H1 (cell line): ENCODE measurements around the gene ITGB5. TPM values are rescaled to one million over a fixed set of nuclear protein-coding genes. Genes with fewer than 3 reads are reported as not detected.

ENCODE experiments used
- CTCF ChIA-PET: fragments of 300-600 bp; sonication (Branson Sonifier 250); formaldehyde crosslinking; loops from one replicate; lab custom pipeline; 2021; ENCODE audit not compliant: partially characterized antibody; lab: Charles Lee
- POLR2A ChIA-PET: fragments of 300-600 bp; sonication (Branson Sonifier 250); formaldehyde crosslinking; loops from one replicate; lab custom pipeline; 2021; ENCODE audit warnings: inconsistent platforms; ENCODE audit not compliant: partially characterized antibody; lab: Charles Lee
- DNase-seq, 2 experiments: peaks; one replicate each; pipeline versions ENCODE4 v3.0.0 to v3.0.0-alpha.2; 2010 to 2022; ENCODE audit warnings: low spot score in 2 of 2, low read depth in 1 of 2, mixed read lengths in 1 of 2
- FAIRE-seq: peaks from 2 replicates; lab custom pipeline; 2011; peaks lifted over from hg19 to GRCh38; lab: Jason Lieb, UNC
- H2AFZ ChIP-seq: 2 replicates; pipeline ENCODE4 v1.8.1; 2012; ENCODE audit warnings: low read length, inconsistent platforms
- H2AK5ac ChIP-seq: 2 replicates; pipeline ENCODE4 v1.6.1; 2013; ENCODE audit warnings: low read depth, low read length
- H2BK120ac ChIP-seq: replicated peaks from 2 replicates; pipeline ENCODE3; 2013; ENCODE audit warnings: low read depth, low read length, inconsistent platforms
- H2BK12ac ChIP-seq: 2 replicates; pipeline ENCODE4 v1.6.1; 2013; ENCODE audit warnings: low read depth, low read length
- H2BK15ac ChIP-seq: 2 replicates; pipeline ENCODE4 v1.6.1; 2013; ENCODE audit warnings: low read length
- H2BK20ac ChIP-seq: 2 replicates; pipeline ENCODE4 v1.6.1; 2013; ENCODE audit warnings: low read length
- H2BK5ac ChIP-seq: 2 replicates; pipeline ENCODE4 v1.6.1; 2013; ENCODE audit warnings: low read depth, low read length
- H3K14ac ChIP-seq: 2 replicates; pipeline ENCODE4 v1.6.1; 2013; ENCODE audit warnings: inconsistent platforms; ENCODE audit not compliant: insufficient read length
- H3K18ac ChIP-seq: 2 replicates; pipeline ENCODE4 v1.6.1; 2013; ENCODE audit warnings: low read length; ENCODE audit errors: extremely low read depth
- H3K23ac ChIP-seq: 2 replicates; pipeline ENCODE4 v1.6.1; 2013; ENCODE audit warnings: inconsistent platforms; ENCODE audit not compliant: insufficient read length
- H3K23me2 ChIP-seq: 2 replicates; pipeline ENCODE4 v1.6.1; 2013; ENCODE audit warnings: low read depth, low read length
- H3K27ac ChIP-seq: 2 replicates; pipeline ENCODE4 v1.6.1; 2011; ENCODE audit warnings: low read depth, low read length, inconsistent platforms
- H3K27me3 ChIP-seq, 4 experiments: replicated peaks in 1 of 4; 1 replicate in 1 of 4; 2 replicates in 3 of 4; pipeline versions ENCODE4 v1.6.1 to v1.8.1; 2011 to 2013; ENCODE audit warnings: low read length in 3 of 4, mild to moderate bottlenecking in 3 of 4, inconsistent platforms in 2 of 4, mixed read lengths in 2 of 4, moderate library complexity in 1 of 4; ENCODE audit not compliant: control insufficient read depth in 3 of 4, insufficient read depth in 3 of 4; ENCODE audit errors: extremely low read depth in 1 of 4
- H3K36me3 ChIP-seq, 4 experiments: 2 replicates each; pipeline versions ENCODE4 v1.6.1 to v1.8.1; 2011 to 2013; ENCODE audit warnings: mild to moderate bottlenecking in 4 of 4, low read length in 3 of 4, moderate library complexity in 2 of 4, control low read depth in 1 of 4, inconsistent platforms in 1 of 4; ENCODE audit not compliant: insufficient read depth in 4 of 4, control insufficient read depth in 2 of 4
- H3K4ac ChIP-seq: replicated peaks from 2 replicates; pipeline ENCODE3; 2013; ENCODE audit warnings: low read length, low read depth, mixed read lengths, inconsistent platforms; ENCODE audit not compliant: insufficient read length
- H3K4me1 ChIP-seq, 4 experiments: replicated peaks in 1 of 4; 1 replicate in 1 of 4; 2 replicates in 3 of 4; pipeline versions ENCODE4 v1.6.1 to v1.8.1; 2011 to 2013; ENCODE audit warnings: low read length in 3 of 4, inconsistent platforms in 2 of 4, mixed read lengths in 1 of 4; ENCODE audit not compliant: insufficient read depth in 4 of 4, control insufficient read depth in 3 of 4
- H3K4me2 ChIP-seq, 2 experiments: 2 replicates each; pipeline versions ENCODE4 v1.6.1 to v1.8.1; 2011 to 2013; ENCODE audit warnings: low read depth in 2 of 2, low read length in 2 of 2, control low read depth in 1 of 2, inconsistent platforms in 1 of 2, mild to moderate bottlenecking in 1 of 2; ENCODE audit not compliant: insufficient read depth in 1 of 2
- H3K4me3 ChIP-seq, 4 experiments: fragments of 200-600, 300-600 bp in 1 of 4; sonication (generic), shearing (Covaris generic), sonication (Bioruptor Twin) in 1 of 4; 2 replicates each; pipeline versions ENCODE4 v1.5.1 to v1.8.1; 2011 to 2016; ENCODE audit warnings: low read length in 4 of 4, low read depth in 3 of 4, control low read depth in 2 of 4, inconsistent platforms in 2 of 4, mild to moderate bottlenecking in 2 of 4, mixed read lengths in 1 of 4, moderate library complexity in 1 of 4; ENCODE audit not compliant: insufficient read depth in 2 of 4; ENCODE audit errors: extremely low read depth in 1 of 4
- H3K56ac ChIP-seq: replicated peaks from 2 replicates; pipeline ENCODE3; 2013; ENCODE audit warnings: low read depth, mild to moderate bottlenecking, mixed read lengths, low read length, inconsistent platforms; ENCODE audit not compliant: insufficient read length
- H3K79me1 ChIP-seq: 2 replicates; pipeline ENCODE4 v1.6.1; 2013; ENCODE audit warnings: low read depth, low read length, control low read depth
- H3K79me2 ChIP-seq, 2 experiments: 2 replicates each; pipeline versions ENCODE4 v1.6.1 to v1.8.1; 2012 to 2013; ENCODE audit warnings: low read length in 2 of 2, mild to moderate bottlenecking in 2 of 2, inconsistent platforms in 1 of 2; ENCODE audit not compliant: insufficient read depth in 2 of 2, control insufficient read depth in 1 of 2
- H3K9ac ChIP-seq, 4 experiments: replicated peaks in 1 of 4; 1 replicate in 1 of 4; 2 replicates in 3 of 4; pipeline versions ENCODE4 v1.6.1 to v1.8.1; 2011 to 2013; ENCODE audit warnings: low read depth in 3 of 4, low read length in 3 of 4, control low read depth in 2 of 4, mild to moderate bottlenecking in 2 of 4, moderate library complexity in 2 of 4, inconsistent platforms in 1 of 4; ENCODE audit errors: extremely low read depth in 1 of 4
- H3K9me3 ChIP-seq, 2 experiments: 2 replicates each; pipeline versions ENCODE4 v1.6.1 to v1.8.1; 2012 to 2013; ENCODE audit warnings: mild to moderate bottlenecking in 2 of 2, moderate library complexity in 2 of 2, control low read depth in 1 of 2, inconsistent platforms in 1 of 2, low read depth in 1 of 2, low read length in 1 of 2, mixed read lengths in 1 of 2; ENCODE audit not compliant: insufficient read depth in 2 of 2
- H4K20me1 ChIP-seq, 2 experiments: replicated peaks in 1 of 2; 2 replicates each; pipeline versions ENCODE3 to v1.8.1; 2011 to 2013; ENCODE audit warnings: inconsistent platforms in 2 of 2, low read length in 2 of 2, mild to moderate bottlenecking in 1 of 2; ENCODE audit not compliant: insufficient read depth in 2 of 2, control insufficient read depth in 1 of 2
- H4K5ac ChIP-seq: 2 replicates; pipeline ENCODE4 v1.6.1; 2013; ENCODE audit warnings: low read length, low read depth, mixed read lengths, inconsistent platforms; ENCODE audit not compliant: insufficient read length
- H4K8ac ChIP-seq: 2 replicates; pipeline ENCODE4 v1.8.0; 2013; ENCODE audit warnings: mild to moderate bottlenecking, moderate library complexity, low read length, inconsistent platforms; ENCODE audit not compliant: insufficient read depth; ENCODE audit errors: extremely low read depth
- H4K91ac ChIP-seq: replicated peaks from 2 replicates; pipeline ENCODE3; 2013; ENCODE audit warnings: low read length, mixed read lengths, inconsistent platforms; ENCODE audit not compliant: insufficient read length
- BCL11A ChIP-seq, 2 experiments: IDR thresholded peaks; one replicate each; pipeline ENCODE4 v1.6.1; 2011; ENCODE audit warnings: low read depth in 2 of 2, low read length in 2 of 2, mild to moderate bottlenecking in 2 of 2
- JUN ChIP-seq: IDR thresholded peaks from 2 replicates; pipeline ENCODE4 v1.6.1; 2011; ENCODE audit warnings: low read depth, mild to moderate bottlenecking, improper control_type of control experiment, low read length
- KDM4A ChIP-seq: IDR thresholded peaks from one replicate; pipeline ENCODE4 v1.7.1; 2012; ENCODE audit warnings: low read depth, mild to moderate bottlenecking, moderate library complexity, low read length, inconsistent platforms; ENCODE audit not compliant: severe bottlenecking
- SIN3A ChIP-seq, 2 experiments: IDR thresholded peaks in 1 of 2; conservative IDR thresholded peaks in 1 of 2; 2 replicates each; pipeline ENCODE4 v1.6.1; 2011 to 2012; ENCODE audit warnings: low read length in 2 of 2, improper control_type of control experiment in 1 of 2, low read depth in 1 of 2, mild to moderate bottlenecking in 1 of 2
- SP1 ChIP-seq: IDR thresholded peaks from 2 replicates; pipeline ENCODE4 v1.6.1; 2011; ENCODE audit warnings: low read depth, low read length
- TEAD4 ChIP-seq: IDR thresholded peaks from 2 replicates; pipeline ENCODE4 v1.6.1; 2012; ENCODE audit warnings: low read depth, low read length, inconsistent platforms, mixed read lengths
- WGBS, 2 experiments: shearing (Covaris generic) in 1 of 2; methylation state at CpG; one replicate each; pipeline versions ENCODE4 v1.1.6 to v1.1.7; 2013 to 2015; ENCODE audit warnings: low lambda C conversion rate in 2 of 2, mixed read lengths in 2 of 2, inconsistent platforms in 1 of 2, low coverage in 1 of 2, missing lambda C conversion rate in 1 of 2; ENCODE audit not compliant: insufficient replicate concordance in 2 of 2, insufficient coverage in 1 of 2, insufficient read length in 1 of 2; ENCODE audit errors: extremely low coverage in 1 of 2, missing lambda C conversion rate in 1 of 2; 5-methylcytosine and 5-hydroxymethylcytosine counted together
- polyA plus RNA-seq, 7 experiments: library from polyadenylated mRNA; depleted of rRNA in 3 of 7; stranded (reverse) in 5 of 7; unstranded in 2 of 7; fragments of >200 nt in 5 of 7; fragments of 200-250 nt in 2 of 7; gene quantifications; 1 replicate in 5 of 7; 2 replicates in 1 of 7; 4 replicates in 1 of 7; pipeline versions ENCODE4 v1.2.1 to v1.2.3, GENCODE V29; 2011 to 2013; ENCODE audit warnings: missing spikeins in 2 of 7, mixed read lengths in 2 of 7
- total RNA-seq: library from RNA; stranded (reverse); fragmentation: NEBNext Ultra II Directional; extraction: Animal tissue kit (Norgen Biotek cat#: 25700); gene quantifications from 2 replicates; pipeline ENCODE4 v1.2.1, GENCODE V29; 2021

ITGB5 gene
- total and polyA plus RNA-seq, 2 of the 8 experiments (the other 6 are each of a cell fraction or from before 2014, with no cell fraction given): 101 to 268 TPM

DNA sequence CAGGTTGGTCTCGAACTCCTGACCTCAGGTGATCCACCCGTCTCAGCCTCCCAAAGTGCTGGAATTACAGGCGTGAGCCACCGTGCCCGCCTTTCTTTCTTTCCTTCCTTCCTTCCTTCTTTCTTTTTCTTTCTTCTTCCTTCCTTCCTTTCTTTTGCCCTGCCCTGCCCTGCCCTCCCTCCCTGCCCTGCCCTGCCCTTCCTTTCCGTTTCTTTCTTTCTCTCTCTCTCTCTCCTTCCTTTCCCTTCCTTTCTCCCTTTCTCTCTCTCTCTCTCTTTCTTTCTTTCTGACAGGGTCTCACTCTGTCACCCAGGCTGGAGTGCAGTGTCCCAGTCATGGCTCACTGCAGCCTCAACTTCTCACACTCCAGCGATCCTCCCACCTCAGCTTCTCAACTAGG is 82.3 kb downstream of the ITGB5 start:
- H2BK15ac ChIP-seq: no peak overlapping the region
- no peak overlapping the region for H2BK20ac ChIP-seq
- H3K23ac ChIP-seq: no peak overlapping the region
- peaks cover 0 to 11% (median 0%) of the 10 kb centered on the region in 4 experiments; a peak in 3 of 8 replicates for H3K36me3 ChIP-seq
- no peak overlapping the region for H4K8ac ChIP-seq
- no peak overlapping the region for H2BK12ac ChIP-seq
- H3K9me3 ChIP-seq: no peaks in the 10 kb centered on the region
- H4K20me1 ChIP-seq: peaks cover 0 to 1% of the 10 kb centered on the region in 2 experiments
- FAIRE-seq (no peak), DNase-seq (no peak)
- TF ChIP-seq SIN3A (conservative IDR thresholded peaks at IDR 0.05 in 1 of 2, IDR thresholded peaks at IDR 0.05 in 1 of 2; ENCODE audit: low read depth in 1 of 2, low read length in 2 of 2): no peak
- TF ChIP-seq BCL11A (IDR thresholded peaks at IDR 0.05; ENCODE audit: low read depth in 2 of 2, low read length in 2 of 2): no peak
- TF ChIP-seq TEAD4: no peak
- no peak for TF ChIP-seq KDM4A
- no peak for TF ChIP-seq JUN
- TF ChIP-seq SP1: no peak
- H3K79me2 ChIP-seq: no peaks in the 10 kb centered on the region
- H4K91ac ChIP-seq: no peak overlapping the region
- H2BK5ac ChIP-seq: no peak overlapping the region
- CTCF ChIA-PET: interaction anchor here (0.6 to 2.0 kb wide), 5 partner anchors 18 to 1163 kb away, joined by 3 to 7 read pairs (median 4); no protein-coding TSS in a partner anchor
- no peaks in the 10 kb centered on the region for H3K27me3 ChIP-seq
- POLR2A ChIA-PET: interaction anchor here (0.5 to 2.8 kb wide), 4 partner anchors 10 to 113 kb away, joined by 3 to 13 read pairs (median 3); no protein-coding TSS in a partner anchor
- H4K5ac ChIP-seq: no peak overlapping the region
- no peak overlapping the region for H2AK5ac ChIP-seq
- H3K79me1 ChIP-seq: no peaks in the 10 kb centered on the region; the same call in 1 of the 2 replicates
- H3K14ac ChIP-seq: no peak overlapping the region
- no peaks in the 10 kb centered on the region for H3K23me2 ChIP-seq
- H3K56ac ChIP-seq: no peak overlapping the region
- H3K27ac ChIP-seq: no peak overlapping the region
- H3K18ac ChIP-seq: no peak overlapping the region
- H3K9ac ChIP-seq: no peak overlapping the region
- no peak overlapping the region for H3K4me2 ChIP-seq
- H3K4me3 ChIP-seq: no peak overlapping the region
- H3K4me1 ChIP-seq: peaks cover 2 to 16% (median 4%) of the 10 kb centered on the region in 4 experiments; a peak in 6 of 7 replicates
- H3K4ac ChIP-seq: no peak overlapping the region
- H2AFZ ChIP-seq: no peak overlapping the region
- no peak overlapping the region for H2BK120ac ChIP-seq
- WGBS, 2 experiments: 83% methylated on average over 4 of the region's 7 CpGs; no CpG with 5 or more reads in 1 of the 2 experiments
